ENCODE results near the gene KCTD15. TPM values are rescaled to one million over a fixed set of nuclear protein-coding genes. Genes with fewer than 3 reads are reported as not detected.

The KCTD15 gene
- total and polyA plus RNA-seq, 10 of the 15 experiments (the other 5 are each of a cell fraction or from before 2014, with no cell fraction given): not detected

DNA sequence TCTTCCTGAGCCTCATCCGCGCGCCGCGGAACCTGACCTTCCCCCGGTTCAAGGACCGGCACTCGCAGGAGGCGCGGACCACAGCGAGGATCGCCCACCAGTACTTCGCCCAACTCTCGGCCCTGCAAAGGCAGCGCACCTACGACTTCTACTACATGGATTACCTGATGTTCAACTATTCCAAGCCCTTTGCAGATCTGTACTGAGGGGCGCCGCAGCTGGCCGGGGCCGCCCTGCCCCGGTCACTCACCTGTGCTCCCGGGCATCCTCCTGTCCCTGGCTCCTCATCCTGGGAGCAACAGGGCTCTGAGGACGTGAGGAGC lies 23.9 kb upstream of the KCTD15 start (continued):
- TF ChIP-seq E4F1 (IDR thresholded peaks at IDR 0.05; ENCODE audit: borderline replicate concordance, partially characterized antibody): no peak

GRCh38 chr19:33773704-33774624 lies 22.7 kb upstream of the KCTD15 start:
- Histone ChIP-seq H3K79me2 (ENCODE audit: control insufficient read depth, insufficient read depth, low read length) (no peaks in the 10 kb centered on the region), H3K9ac (ENCODE audit: control insufficient read depth, insufficient read depth, low read length) (no peak overlapping the region), H3K27me3 (replicated peaks in 1 of 2; ENCODE audit: control insufficient read depth in 2 of 2, insufficient read depth in 2 of 2, low read length in 1 of 2) (peaks cover 0 to 3% of the 10 kb centered on the region in 2 experiments; a peak in 2 of 4 replicates), H3K36me3 (ENCODE audit: control insufficient read depth in 2 of 2, insufficient read depth in 2 of 2, low read length in 1 of 2) (no peaks in the 10 kb centered on the region), H3K4me2 (ENCODE audit: control insufficient read depth, insufficient read depth) (no peak overlapping the region), H3K9me3 (replicated peaks; ENCODE audit: control insufficient read depth, insufficient read depth, low read length) (no peaks in the 10 kb centered on the region), H3K27ac (ENCODE audit: control insufficient read depth, insufficient read depth) (no peak overlapping the region), H3K4me3 (no peak overlapping the region), H3K4me1 (ENCODE audit: control insufficient read depth, insufficient read depth, low read length) (no peaks in the 10 kb centered on the region), H4K20me1 (ENCODE audit: control insufficient read depth, insufficient read depth) (0 out of 2 replicates have a peak, but pooled peaks cover 3% of the 10 kb centered on the region), H2AFZ (ENCODE audit: control insufficient read depth, low read depth, low read length) (no peak overlapping the region)
- ChIA-PET POLR2A (no interaction called here), CTCF (interaction anchor here (1.1 kb wide), 1 partner anchor 343 kb away, joined by 4 read pairs; no protein-coding TSS in a partner anchor), SMC1A (ENCODE audit: uncharacterized antibody, unreplicated experiment) (no interaction called here), RAD21 (ENCODE audit: unreplicated experiment) (no interaction called here)
- intact Hi-C loops (cut with micrococcal nuclease; ENCODE audit: unreplicated experiment) (loop anchor here (5.0 kb wide), 1 partner anchor 537 kb away; no protein-coding TSS in a partner anchor), in situ Hi-C loops (cut with MboI) (loop anchor here (5.0 to 25.0 kb wide), 2 partner anchors 352 to 537 kb away; partner anchors contain the start of gene SLC7A10)
- BruUV-seq (replicated peaks): no TSS peak
- no peak for DNase-seq (ENCODE audit: low read depth, low spot score)
- TF ChIP-seq CBX3 (IDR thresholded peaks at IDR 0.05; ENCODE audit: borderline replicate concordance, low read depth) (no peak), STAT1 (conservative IDR thresholded peaks at IDR 0.05) (no peak), RB1 (IDR thresholded peaks at IDR 0.05; ENCODE audit: borderline replicate concordance) (no peak), GATAD2B (conservative IDR thresholded peaks at IDR 0.05; ENCODE audit: low read depth) (no peak), RCOR1 (conservative IDR thresholded peaks at IDR 0.05; ENCODE audit: low read depth, low read length) (no peak), ZNF622 (IDR thresholded peaks at IDR 0.05) (no peak), CHD1 (IDR thresholded peaks at IDR 0.05; ENCODE audit: low read depth, low read length) (no peak), TCF12 (IDR thresholded peaks at IDR 0.05; ENCODE audit: low read depth, low read length) (no peak)
- TF ChIP-seq, protein P1, sequence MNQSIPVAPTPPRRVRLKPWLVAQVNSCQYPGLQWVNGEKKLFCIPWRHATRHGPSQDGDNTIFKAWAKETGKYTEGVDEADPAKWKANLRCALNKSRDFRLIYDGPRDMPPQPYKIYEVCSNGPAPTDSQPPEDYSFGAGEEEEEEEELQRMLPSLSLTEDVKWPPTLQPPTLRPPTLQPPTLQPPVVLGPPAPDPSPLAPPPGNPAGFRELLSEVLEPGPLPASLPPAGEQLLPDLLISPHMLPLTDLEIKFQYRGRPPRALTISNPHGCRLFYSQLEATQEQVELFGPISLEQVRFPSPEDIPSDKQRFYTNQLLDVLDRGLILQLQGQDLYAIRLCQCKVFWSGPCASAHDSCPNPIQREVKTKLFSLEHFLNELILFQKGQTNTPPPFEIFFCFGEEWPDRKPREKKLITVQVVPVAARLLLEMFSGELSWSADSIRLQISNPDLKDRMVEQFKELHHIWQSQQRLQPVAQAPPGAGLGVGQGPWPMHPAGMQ (IDR thresholded peaks at IDR 0.05; ENCODE audit: borderline replicate concordance): no peak
- ATAC-seq: no peak
- no peak for FAIRE-seq
- 16% methylated on average over 6 of the region's 6 CpGs for WGBS (ENCODE audit: insufficient coverage, insufficient replicate concordance, low lambda C conversion rate, missing lambda C conversion rate)

All from GM12878 (cell line).